Choroid plexus epithelial cell (primary cell): Measurements from ENCODE around the gene FOXL1.
A peak's percentile ranks its signal among the peaks of the same experiment; 100 is the strongest.

Experiments
- DNase-seq: peaks from one replicate; pipeline ENCODE4 v3.0.0-alpha.2; 2010; ENCODE audit warnings: low read depth
- H3K4me3 ChIP-seq: 2 replicates; pipeline ENCODE4 v1.5.1; 2011; ENCODE audit warnings: low read depth, mild to moderate bottlenecking, control low read depth, low read length, moderate library complexity
- TF ChIP-seq, protein P1 (sequence below): conservative IDR thresholded peaks from 2 replicates; pipeline ENCODE4 v1.5.1; 2011; ENCODE audit warnings: low read depth, mild to moderate bottlenecking, control low read depth, inconsistent platforms, low read length, moderate library complexity

FOXL1 gene

DNA sequence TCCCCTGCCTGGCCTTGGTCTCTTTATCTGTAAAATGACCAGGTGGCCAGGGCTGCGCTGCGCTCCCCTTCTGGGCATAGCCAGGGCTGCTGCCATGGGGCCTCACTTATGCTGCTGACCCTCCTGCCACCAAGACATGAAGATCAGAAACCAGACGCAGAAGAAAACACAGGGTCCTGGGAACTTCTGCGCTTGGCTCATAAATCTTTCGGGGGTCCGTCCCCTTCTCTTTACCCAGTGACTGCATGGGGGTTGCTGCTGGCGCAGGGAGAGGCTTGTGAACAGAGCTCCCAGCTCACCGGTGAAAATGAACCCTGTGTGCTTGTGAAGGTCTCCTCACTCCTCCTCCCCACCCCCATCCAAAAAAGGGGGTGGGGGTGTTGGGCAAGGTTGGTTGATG lies 5.7 kb upstream of the FOXL1 start:
- no peak for DNase-seq
- TF ChIP-seq, protein P1, sequence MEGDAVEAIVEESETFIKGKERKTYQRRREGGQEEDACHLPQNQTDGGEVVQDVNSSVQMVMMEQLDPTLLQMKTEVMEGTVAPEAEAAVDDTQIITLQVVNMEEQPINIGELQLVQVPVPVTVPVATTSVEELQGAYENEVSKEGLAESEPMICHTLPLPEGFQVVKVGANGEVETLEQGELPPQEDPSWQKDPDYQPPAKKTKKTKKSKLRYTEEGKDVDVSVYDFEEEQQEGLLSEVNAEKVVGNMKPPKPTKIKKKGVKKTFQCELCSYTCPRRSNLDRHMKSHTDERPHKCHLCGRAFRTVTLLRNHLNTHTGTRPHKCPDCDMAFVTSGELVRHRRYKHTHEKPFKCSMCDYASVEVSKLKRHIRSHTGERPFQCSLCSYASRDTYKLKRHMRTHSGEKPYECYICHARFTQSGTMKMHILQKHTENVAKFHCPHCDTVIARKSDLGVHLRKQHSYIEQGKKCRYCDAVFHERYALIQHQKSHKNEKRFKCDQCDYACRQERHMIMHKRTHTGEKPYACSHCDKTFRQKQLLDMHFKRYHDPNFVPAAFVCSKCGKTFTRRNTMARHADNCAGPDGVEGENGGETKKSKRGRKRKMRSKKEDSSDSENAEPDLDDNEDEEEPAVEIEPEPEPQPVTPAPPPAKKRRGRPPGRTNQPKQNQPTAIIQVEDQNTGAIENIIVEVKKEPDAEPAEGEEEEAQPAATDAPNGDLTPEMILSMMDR = no peak
- no peak overlapping the region for H3K4me3 ChIP-seq

DNA sequence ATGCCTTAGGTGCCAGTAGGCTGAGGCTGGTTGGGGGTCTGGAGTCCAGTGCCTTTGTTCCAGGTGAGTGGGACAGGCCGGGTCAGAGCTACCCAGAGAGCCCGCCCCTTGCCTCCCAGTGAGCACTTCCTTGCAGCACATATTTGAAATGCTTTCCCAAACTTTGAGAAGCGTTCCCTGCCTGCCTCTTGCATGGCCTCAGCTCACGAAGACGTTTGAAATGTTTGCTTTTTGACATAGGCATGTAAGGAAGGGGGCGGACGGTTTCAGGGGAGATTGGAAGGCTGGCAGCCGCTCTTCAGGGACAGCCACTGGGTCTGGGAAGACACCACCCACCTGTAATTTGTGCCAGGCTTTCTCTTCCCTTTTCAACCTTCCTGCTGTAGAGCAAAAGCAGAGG lies 5.1 kb upstream of the FOXL1 start:
- peak; percentile 67 for DNase-seq
- H3K4me3 ChIP-seq = no peak overlapping the region

DNA sequence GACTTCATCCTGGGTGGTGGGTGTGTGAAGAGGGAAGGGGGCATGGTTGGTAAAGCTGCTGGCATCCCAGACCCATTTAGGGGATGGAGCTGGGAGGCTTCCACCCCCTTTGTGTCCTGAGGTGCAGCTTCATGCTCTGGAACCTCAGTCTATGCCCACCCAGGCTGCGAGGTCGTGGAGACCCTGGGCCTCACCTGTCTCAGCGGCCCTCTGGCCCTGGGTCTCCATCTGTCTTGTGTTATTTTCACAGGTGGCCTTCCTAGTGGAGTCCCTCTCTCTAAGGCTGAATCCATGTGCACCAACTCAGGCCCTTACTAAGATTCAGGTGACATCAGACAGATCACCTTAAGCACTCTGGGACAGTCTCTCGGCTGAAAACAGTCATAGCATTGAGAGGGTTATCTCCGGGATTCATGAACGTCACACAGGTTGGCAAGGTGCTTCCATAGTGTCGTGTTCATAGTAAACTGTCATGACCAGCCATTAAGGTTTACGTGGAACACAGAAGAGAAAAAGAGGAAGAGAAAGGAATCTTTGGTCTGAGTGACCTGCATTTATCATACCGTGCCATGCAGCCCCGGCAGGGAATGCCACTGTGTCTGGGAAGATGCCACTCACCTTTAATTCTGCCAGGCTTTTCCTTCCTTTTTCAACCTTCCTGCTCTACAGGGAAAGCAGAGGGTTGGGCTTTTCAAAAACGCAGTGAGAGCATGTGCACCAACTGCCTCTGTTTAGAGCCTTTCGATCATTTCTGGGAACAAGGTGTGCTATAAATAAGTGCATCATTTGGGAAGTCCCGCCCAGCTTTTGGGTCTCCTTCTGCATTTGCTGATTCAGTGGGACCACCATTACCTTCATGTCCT lies 4.5 kb upstream of the FOXL1 start:
- no peak for DNase-seq
- TF ChIP-seq, protein P1 = no peak
- H3K4me3 ChIP-seq = no peak overlapping the region

More for the DNA sequence above, 5.1 kb upstream of the FOXL1 start:
- TF ChIP-seq, protein P1 = no peak

DNA sequence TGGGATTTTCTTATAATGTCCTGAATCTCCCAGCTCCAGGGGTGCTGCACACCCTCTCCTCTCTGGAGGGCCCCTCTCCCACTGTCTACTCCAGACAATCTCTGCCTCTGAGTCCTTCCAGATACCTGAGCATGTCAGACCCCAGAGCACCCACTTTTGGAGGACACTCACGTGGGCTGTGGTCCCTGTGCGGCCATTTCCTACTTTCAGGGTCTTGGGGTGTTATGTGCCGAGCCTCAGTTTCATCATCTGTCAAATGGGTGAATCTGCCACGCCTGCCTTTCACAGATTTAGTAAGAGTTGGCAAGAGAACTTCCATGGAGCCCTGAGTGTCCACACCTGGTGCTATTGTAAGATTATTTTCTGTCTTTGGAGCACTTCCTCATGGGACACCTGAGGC lies 3.7 kb upstream of the FOXL1 start:
- TF ChIP-seq, protein P1 = no peak
- no peak for DNase-seq
- H3K4me3 ChIP-seq = no peak overlapping the region

DNA sequence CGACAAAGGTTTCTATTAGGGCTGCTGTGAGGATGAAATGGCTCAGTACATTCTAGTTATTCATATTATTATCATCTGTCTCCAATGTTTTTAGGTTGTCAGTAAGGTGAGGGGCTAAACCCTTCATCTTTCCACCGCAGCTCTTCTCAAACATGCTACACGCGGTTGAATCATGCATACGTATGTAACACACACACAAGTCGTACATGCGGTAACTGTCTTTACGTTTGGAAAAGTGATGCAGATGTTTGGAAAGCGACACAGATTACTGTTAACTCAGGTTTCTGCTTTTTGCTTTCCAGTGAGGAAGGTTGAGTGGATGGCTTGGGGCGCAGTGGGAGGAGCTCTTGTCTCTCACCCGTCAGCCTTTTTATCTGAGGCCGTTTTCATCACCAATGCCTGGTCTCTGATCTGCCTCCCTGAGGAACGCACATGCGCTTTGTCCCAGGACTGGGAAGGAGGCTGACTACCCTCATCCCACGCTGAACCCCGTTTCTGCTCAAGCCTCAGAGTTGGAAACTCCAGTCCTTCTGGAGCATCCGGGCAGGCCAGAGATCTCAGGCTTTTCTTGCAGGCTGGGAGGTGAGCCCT lies 3.2 kb upstream of the FOXL1 start:
- no peak for DNase-seq
- peak overlapping the region; percentile 64 for H3K4me3 ChIP-seq
- TF ChIP-seq, protein P1 = no peak

DNA sequence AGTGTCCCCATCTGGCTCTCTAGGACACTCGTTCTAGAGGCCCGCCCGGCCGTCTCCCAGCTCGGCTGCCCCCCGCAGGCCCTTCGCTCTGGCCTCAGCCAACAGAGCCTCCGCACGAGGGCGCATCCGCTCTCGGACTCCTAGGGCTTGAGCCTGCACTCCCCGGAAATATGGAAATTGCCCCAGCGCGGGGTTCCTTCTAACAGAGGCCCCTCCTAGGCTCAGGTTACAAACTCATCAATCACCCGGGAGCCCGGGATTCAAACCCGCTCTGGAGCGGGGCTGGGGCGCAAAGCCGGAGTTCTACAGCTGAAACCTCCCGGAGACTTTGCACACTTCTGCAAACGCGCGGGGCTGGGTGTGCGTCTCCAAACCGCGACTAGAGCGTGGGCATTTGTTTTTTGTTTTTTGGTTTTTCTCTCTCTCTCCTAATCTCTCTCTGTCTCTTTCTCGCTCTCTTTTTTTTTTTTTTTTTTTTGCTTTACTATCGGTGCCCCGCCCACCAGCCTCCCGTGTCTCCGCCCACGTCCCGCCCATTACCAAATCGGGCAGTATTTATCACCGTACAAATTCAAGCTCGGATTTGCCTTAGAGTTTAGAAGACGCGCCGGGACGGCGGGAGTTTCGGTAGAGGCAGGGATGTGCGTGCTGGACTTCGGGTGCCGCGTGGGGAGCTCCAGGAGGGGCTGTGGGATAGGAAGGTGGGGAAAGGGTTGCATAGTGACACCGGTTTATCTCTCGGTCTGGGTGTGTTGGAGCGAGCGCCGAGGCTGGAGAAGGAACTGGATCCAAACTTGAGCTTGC lies 2.4 kb upstream of the FOXL1 start:
- peak overlapping the region; percentile 64 for H3K4me3 ChIP-seq
- DNase-seq = peak; percentile 97
- TF ChIP-seq, protein P1 = peak; percentile 83
